Transverse colon (tissue), 4 donors: Measurements from ENCODE around the gene ITGB7.

ENCODE experiments used
- CTCF ChIP-seq, 5 experiments: fragments of 200-600 bp in 3 of 5; fragments of 450-650 bp in 2 of 5; sonication (generic) in 3 of 5; IDR thresholded peaks; 1 replicate in 2 of 5; 2 replicates in 3 of 5; pipeline ENCODE4 v1.5.1; 2016 to 2017; ENCODE audit warnings: antibody characterized with exemption in 5 of 5, inconsistent platforms in 3 of 5, mild to moderate bottlenecking in 2 of 5, moderate library complexity in 1 of 5
- EP300 ChIP-seq: sonication (generic); formaldehyde crosslinking; IDR thresholded peaks from one replicate; pipeline ENCODE4 v1.6.1; 2017; ENCODE audit warnings: antibody characterized with exemption, low read depth
- POLR2A ChIP-seq: fragments of 450-650 bp; IDR thresholded peaks from one replicate; pipeline ENCODE4 v1.6.1; 2016; ENCODE audit warnings: antibody characterized with exemption, mild to moderate bottlenecking, moderate library complexity
- POLR2AphosphoS5 ChIP-seq, 3 donors: sonication (generic); formaldehyde crosslinking; IDR thresholded peaks; one replicate each; pipeline ENCODE4 v1.6.1; 2016; ENCODE audit warnings: antibody characterized with exemption in 3 of 3

- TF ChIP-seq CTCF (IDR thresholded peaks at IDR 0.05) (no peak), EP300 (no peak), POLR2A (no peak), POLR2AphosphoS5 (IDR thresholded peaks at IDR 0.05) (no peak)
These were observed 46.2 kb upstream of the ITGB7 start for GRCh38 chr12:53253298-53253697.
